ENCODE data around the gene PXN. TPM values are rescaled to one million over a fixed set of nuclear protein-coding genes. Genes with fewer than 3 reads are reported as not detected.

PXN gene
- total RNA-seq, 2 experiments from 2014 or later, result 74.0 to 75.0 TPM

DNA sequence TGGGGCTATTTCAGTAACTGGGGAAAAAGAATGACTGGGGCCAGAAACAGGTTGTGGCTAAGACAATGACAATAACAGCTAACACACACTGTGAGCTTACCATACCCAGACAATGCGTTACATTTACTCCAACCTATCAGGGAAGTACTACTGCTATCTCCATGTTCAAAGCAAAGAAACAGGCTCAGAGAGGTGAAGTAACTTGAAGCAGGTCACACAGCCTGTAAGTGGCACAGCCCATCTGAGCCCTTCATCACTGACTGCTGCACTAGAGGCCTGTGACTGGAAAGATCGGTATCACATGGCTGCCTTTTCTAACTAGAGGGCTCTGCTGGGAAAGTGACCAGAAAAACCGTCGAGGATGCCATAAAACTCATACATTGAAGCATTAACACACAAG is 78.9 kb downstream of the PXN start:
- H3K4me1 Mint-ChIP-seq (ENCODE audit: low read depth), result peaks cover 12% of the 10 kb centered on the region
- peaks cover 48% of the 10 kb centered on the region for H3K36me3 Mint-ChIP-seq
- ChIA-PET POLR2A (no interaction called here), CTCF (no interaction called here)
- intact Hi-C loops (cut with micrococcal nuclease), result no loop called here
- no peak overlapping the region for H3K27ac Mint-ChIP-seq
- H3K9me3 Mint-ChIP-seq, result no peaks in the 10 kb centered on the region
- no peak overlapping the region for H3K4me3 Mint-ChIP-seq
- no peak for DNase-seq
- H3K27me3 Mint-ChIP-seq, result no peaks in the 10 kb centered on the region

DNA sequence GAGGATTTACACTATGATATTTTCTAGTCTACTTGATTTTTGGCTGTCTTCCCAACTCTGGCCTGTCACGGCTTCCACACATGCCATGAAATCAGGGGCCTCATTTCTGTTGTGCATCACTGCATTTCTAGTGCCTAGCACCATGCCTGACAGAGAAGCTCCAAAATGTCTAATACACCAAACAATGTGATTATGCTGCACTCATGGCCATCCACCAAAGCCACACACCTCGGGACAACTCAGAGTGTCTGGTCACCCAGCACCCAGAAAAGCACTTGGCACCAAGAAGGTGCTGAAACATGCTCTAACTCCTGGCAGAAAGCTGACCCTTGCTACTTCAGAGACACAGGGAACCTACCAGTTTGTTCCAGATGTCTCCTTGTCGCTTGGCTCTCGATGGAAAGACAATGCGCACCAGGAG is 82.3 kb downstream of the PXN start:
- Mint-ChIP-seq H3K4me1 (ENCODE audit: low read depth) (peaks cover 8% of the 10 kb centered on the region), H3K36me3 (peaks cover 53% of the 10 kb centered on the region), H3K27me3 (no peaks in the 10 kb centered on the region), H3K4me3 (no peak overlapping the region), H3K27ac (no peak overlapping the region), H3K9me3 (no peaks in the 10 kb centered on the region)
- ChIA-PET CTCF (no interaction called here), POLR2A (no interaction called here)
- no peak for DNase-seq
- intact Hi-C loops (cut with micrococcal nuclease), result no loop called here

DNA sequence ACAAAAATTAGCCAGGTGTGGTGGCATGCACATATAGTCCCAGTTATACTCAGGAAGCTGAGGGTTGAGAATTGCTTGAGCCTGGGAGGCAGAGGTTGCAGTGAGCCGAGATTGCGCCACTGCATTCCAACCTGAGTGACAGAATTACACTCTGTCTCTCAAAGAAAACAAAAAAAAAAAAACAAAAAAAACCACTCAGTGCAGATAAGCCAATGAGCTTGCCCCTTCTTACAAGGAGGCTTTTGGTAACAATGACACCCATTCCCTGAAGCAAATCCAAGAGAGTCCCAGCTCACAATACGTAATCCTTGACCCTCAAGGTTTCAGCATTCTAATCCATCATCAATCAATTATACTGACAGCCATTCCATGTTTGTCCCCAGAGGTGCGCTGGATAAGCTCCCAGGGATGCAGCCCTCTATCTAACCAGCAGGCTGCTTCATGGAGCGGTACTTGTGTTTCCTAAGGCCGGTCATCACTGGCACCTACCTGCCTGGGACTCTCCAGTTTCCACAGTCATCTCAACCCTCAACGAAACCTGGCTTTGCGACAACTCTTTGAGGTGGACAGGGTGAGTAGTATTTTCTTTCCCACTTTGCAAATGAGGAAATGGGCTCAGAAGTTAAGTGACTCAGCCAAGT is 83.4 kb downstream of the PXN start:
- H3K36me3 Mint-ChIP-seq, result peaks cover 59% of the 10 kb centered on the region
- H3K4me3 Mint-ChIP-seq, result no peak overlapping the region
- POLR2A ChIA-PET, result no interaction called here
- no peaks in the 10 kb centered on the region for H3K9me3 Mint-ChIP-seq
- no peak for DNase-seq
- H3K27me3 Mint-ChIP-seq, result no peaks in the 10 kb centered on the region
- intact Hi-C loops (cut with micrococcal nuclease), result no loop called here
- H3K4me1 Mint-ChIP-seq (ENCODE audit: low read depth), result peaks cover 8% of the 10 kb centered on the region
- H3K27ac Mint-ChIP-seq, result no peak overlapping the region
- CTCF ChIA-PET, result no interaction called here

DNA sequence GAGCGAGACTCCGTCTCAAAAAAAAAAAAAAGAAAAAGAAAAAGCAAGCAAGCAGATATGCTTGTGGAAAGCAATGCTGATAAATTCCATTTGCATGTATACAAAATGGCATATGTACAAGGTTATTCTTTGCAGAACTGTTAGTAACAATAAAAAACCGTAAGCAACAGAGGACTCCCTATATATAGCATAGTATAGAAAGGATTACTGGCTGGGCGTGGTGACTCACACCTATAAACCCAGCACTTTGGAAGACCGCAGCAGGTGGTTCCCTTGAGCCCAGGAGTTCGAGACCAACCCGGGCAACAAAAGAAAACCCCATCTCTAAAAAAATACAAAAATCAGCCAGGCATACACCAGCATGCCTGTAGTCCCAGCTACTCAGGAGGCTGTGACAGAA is 84.6 kb downstream of the PXN start:
- H3K4me3 Mint-ChIP-seq, result no peak overlapping the region
- ChIA-PET POLR2A (no interaction called here), CTCF (no interaction called here)
- H3K4me1 Mint-ChIP-seq (ENCODE audit: low read depth), result no peaks in the 10 kb centered on the region
- peaks cover 60% of the 10 kb centered on the region for H3K36me3 Mint-ChIP-seq
- H3K9me3 Mint-ChIP-seq, result no peaks in the 10 kb centered on the region
- no peaks in the 10 kb centered on the region for H3K27me3 Mint-ChIP-seq
- DNase-seq, result no peak
- intact Hi-C loops (cut with micrococcal nuclease), result no loop called here
- no peak overlapping the region for H3K27ac Mint-ChIP-seq

DNA sequence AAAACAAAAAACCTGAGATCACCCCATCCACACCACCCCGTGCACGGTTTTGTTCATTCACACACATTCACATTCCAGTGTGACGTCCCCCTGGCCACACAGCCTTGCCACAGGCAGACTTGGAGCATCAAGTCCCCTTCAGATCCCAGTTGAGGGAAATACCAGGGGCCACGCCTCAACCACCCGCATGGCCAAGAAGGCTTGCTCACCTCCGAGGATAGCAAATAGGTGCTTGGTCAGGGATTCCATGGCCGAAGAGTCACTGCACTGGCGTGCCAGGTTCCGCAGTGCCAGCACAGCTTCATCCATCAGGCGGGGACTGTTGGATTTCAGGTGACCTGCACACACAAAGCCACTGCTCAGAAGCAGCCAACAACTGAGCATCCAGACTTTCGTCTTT is 90.0 kb downstream of the PXN start:
- ChIA-PET POLR2A (no interaction called here), CTCF (no interaction called here)
- H3K4me1 Mint-ChIP-seq (ENCODE audit: low read depth), result no peaks in the 10 kb centered on the region
- intact Hi-C loops (cut with micrococcal nuclease), result no loop called here
- H3K27ac Mint-ChIP-seq, result no peak overlapping the region
- H3K36me3 Mint-ChIP-seq, result peaks cover 62% of the 10 kb centered on the region
- DNase-seq, result no peak
- H3K4me3 Mint-ChIP-seq, result no peak overlapping the region
- no peaks in the 10 kb centered on the region for H3K27me3 Mint-ChIP-seq
- no peaks in the 10 kb centered on the region for H3K9me3 Mint-ChIP-seq

DNA sequence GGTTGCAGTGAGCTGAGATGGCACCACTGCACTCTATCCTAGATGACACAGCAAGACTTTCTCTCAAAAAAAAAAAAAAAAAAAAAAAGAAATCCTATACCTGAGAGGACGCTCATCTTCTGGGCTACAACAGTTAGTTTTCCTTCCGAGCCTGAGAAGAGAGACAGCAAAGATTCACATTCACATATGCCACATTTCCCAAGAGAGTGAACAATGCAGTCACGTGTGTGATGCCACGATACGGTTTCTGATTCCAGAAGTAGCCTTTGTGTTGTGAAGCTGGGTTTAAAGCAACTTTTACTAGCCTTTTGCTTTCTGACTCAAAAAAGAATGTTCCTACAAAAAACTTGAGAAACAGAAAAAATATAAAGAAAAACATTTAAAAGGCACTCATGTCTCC is 90.5 kb downstream of the PXN start:
- Mint-ChIP-seq H3K4me1 (ENCODE audit: low read depth) (no peaks in the 10 kb centered on the region), H3K36me3 (peaks cover 65% of the 10 kb centered on the region), H3K9me3 (no peaks in the 10 kb centered on the region), H3K27ac (no peak overlapping the region), H3K27me3 (no peaks in the 10 kb centered on the region), H3K4me3 (no peak overlapping the region)
- DNase-seq, result no peak
- intact Hi-C loops (cut with micrococcal nuclease), result no loop called here
- ChIA-PET POLR2A (no interaction called here), CTCF (no interaction called here)

DNA sequence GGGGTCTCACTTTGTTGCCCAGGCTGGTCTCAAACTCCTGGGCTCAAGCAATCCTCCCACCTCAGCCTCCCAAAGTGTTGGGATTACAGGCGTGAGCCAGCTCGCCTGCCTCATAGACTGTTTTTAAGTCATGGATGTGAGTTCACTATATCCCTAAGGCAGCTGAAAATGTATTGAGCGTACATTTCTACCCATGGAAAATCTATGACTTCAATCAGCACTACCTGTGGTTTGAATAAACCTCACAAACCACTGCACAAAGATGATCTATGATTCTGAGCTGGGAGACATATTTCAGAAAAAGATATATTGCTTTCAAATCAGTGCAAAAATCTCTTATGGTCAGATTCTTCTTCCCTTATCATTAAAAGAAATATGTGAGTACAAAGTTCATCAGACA is 93.5 kb downstream of the PXN start:
- H3K9me3 Mint-ChIP-seq, result no peaks in the 10 kb centered on the region
- H3K36me3 Mint-ChIP-seq, result peaks cover 54% of the 10 kb centered on the region
- no peak overlapping the region for H3K4me3 Mint-ChIP-seq
- H3K27me3 Mint-ChIP-seq, result no peaks in the 10 kb centered on the region
- POLR2A ChIA-PET, result interaction anchor here (0.5 to 0.8 kb wide), 3 partner anchors 24 to 29 kb away, joined by 3 to 5 read pairs (median 3); partner anchors contain the start of gene RPLP0
- H3K27ac Mint-ChIP-seq, result no peak overlapping the region
- CTCF ChIA-PET, result no interaction called here
- no peak for DNase-seq
- intact Hi-C loops (cut with micrococcal nuclease), result no loop called here
- H3K4me1 Mint-ChIP-seq (ENCODE audit: low read depth), result no peaks in the 10 kb centered on the region

DNA sequence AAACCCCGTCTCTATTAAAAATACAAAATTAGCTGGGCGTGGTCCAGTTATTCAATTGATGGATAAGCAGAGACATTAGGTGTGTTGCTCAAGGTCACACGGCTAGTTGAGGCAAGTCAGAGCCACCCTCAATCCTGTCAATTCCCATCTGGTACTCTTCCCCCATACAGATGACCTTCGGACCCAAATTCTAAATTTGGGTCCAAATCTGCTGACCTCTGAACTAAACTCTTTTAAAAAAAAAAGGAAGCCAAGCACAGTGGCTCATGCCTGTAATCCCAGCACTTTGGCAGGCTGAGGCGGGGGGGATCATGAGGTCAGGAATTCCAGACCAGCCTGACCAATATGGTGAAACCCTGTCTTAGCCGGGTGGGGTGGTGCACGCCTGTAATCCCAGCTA is 94.9 kb downstream of the PXN start:
- no peaks in the 10 kb centered on the region for H3K4me1 Mint-ChIP-seq (ENCODE audit: low read depth)
- POLR2A ChIA-PET, result no interaction called here
- no peak overlapping the region for H3K4me3 Mint-ChIP-seq
- DNase-seq, result no peak
- CTCF ChIA-PET, result interaction anchor here (0.9 kb wide), 1 partner anchor 31 kb away, joined by 3 read pairs; no protein-coding TSS in a partner anchor
- peaks cover 42% of the 10 kb centered on the region for H3K36me3 Mint-ChIP-seq
- no peaks in the 10 kb centered on the region for H3K9me3 Mint-ChIP-seq
- H3K27me3 Mint-ChIP-seq, result no peaks in the 10 kb centered on the region
- intact Hi-C loops (cut with micrococcal nuclease), result no loop called here
- no peak overlapping the region for H3K27ac Mint-ChIP-seq

DNA sequence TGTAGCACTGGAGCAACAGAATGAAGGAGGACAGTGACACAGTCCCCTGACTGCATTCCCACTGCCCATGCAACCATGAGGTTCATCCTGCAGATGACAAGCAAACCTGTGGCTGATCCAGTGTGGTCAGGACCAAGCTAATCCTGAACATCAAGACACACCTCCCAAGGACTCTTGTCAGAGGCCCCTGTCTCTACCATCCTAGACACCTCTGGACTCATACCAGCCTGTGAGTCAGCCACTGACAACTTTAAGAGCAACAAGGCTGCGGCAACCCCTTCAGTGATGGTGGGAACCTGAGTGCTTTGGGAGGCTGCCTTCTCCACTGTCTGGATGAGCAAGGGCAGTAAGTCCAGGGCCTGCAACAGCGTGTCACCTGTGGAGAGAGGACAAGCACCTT is 95.6 kb downstream of the PXN start:
- H3K4me3 Mint-ChIP-seq, result no peak overlapping the region
- DNase-seq, result no peak
- H3K36me3 Mint-ChIP-seq, result peaks cover 37% of the 10 kb centered on the region
- H3K9me3 Mint-ChIP-seq, result no peaks in the 10 kb centered on the region
- POLR2A ChIA-PET, result no interaction called here
- no peaks in the 10 kb centered on the region for H3K4me1 Mint-ChIP-seq (ENCODE audit: low read depth)
- CTCF ChIA-PET, result interaction anchor here (0.9 kb wide), 1 partner anchor 32 kb away, joined by 3 read pairs; no protein-coding TSS in a partner anchor
- H3K27ac Mint-ChIP-seq, result no peak overlapping the region
- intact Hi-C loops (cut with micrococcal nuclease), result no loop called here
- H3K27me3 Mint-ChIP-seq, result no peaks in the 10 kb centered on the region

DNA sequence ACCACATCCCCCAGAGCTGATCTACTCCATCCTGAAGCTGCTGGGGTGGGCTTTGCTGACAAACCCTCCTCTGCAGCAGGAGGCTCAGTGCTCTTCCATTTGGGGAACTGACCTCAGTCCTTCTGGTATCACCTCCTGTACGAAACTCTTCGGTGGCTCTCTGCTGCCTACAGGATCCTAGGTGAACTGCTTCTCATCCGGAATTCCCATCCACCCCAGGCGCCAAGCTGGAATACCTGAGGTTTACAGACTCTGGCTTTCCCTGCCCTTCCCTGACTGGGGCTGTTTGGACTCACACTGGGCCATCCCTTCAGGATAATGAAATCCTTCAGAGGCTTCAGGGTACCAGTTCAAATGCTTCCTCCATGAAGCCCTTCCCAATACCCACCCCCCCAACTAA is 97.2 kb downstream of the PXN start:
- H3K27me3 Mint-ChIP-seq, result no peaks in the 10 kb centered on the region
- H3K27ac Mint-ChIP-seq, result no peak overlapping the region
- no peak overlapping the region for H3K4me3 Mint-ChIP-seq
- intact Hi-C loops (cut with micrococcal nuclease), result no loop called here
- POLR2A ChIA-PET, result interaction anchor here (1.6 kb wide), 1 partner anchor 28 kb away, joined by 6 read pairs; no protein-coding TSS in a partner anchor
- no peak for DNase-seq
- peaks cover 33% of the 10 kb centered on the region for H3K36me3 Mint-ChIP-seq
- H3K9me3 Mint-ChIP-seq, result no peaks in the 10 kb centered on the region
- CTCF ChIA-PET, result no interaction called here
- no peaks in the 10 kb centered on the region for H3K4me1 Mint-ChIP-seq (ENCODE audit: low read depth)

DNA sequence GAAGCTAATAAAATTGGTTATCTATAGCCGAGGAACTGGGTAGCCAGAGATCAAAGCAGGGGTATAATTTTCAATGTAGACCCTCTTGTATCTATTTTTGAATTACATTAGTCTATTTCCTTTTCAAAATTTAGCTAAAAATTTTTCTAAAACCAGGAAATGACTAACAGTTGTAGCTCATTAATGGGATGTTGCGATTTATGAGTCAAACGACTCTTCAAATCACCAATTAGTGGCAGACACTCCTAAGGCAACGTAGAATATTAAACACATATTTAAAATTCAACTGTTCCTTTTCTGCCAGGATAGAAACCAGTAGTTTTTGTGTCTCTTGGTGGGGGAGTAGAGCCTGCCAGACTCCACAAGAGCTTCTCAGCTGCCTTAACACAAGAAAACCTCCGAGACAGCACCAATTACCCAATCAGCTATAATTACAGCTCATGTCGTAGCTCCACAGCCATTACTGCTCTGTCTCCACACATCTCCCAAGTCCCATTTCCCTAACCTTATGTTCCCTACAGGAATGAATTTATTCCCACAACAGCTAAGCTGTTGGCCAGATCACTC is 97.9 kb downstream of the PXN start:
- intact Hi-C loops (cut with micrococcal nuclease), result no loop called here
- no peaks in the 10 kb centered on the region for H3K27me3 Mint-ChIP-seq
- H3K27ac Mint-ChIP-seq, result no peak overlapping the region
- H3K4me1 Mint-ChIP-seq (ENCODE audit: low read depth), result no peaks in the 10 kb centered on the region
- ChIA-PET CTCF (no interaction called here), POLR2A (interaction anchor here (1.6 kb wide), 1 partner anchor 28 kb away, joined by 6 read pairs; no protein-coding TSS in a partner anchor)
- peaks cover 32% of the 10 kb centered on the region for H3K36me3 Mint-ChIP-seq
- H3K9me3 Mint-ChIP-seq, result no peaks in the 10 kb centered on the region
- no peak for DNase-seq
- no peak overlapping the region for H3K4me3 Mint-ChIP-seq

DNA sequence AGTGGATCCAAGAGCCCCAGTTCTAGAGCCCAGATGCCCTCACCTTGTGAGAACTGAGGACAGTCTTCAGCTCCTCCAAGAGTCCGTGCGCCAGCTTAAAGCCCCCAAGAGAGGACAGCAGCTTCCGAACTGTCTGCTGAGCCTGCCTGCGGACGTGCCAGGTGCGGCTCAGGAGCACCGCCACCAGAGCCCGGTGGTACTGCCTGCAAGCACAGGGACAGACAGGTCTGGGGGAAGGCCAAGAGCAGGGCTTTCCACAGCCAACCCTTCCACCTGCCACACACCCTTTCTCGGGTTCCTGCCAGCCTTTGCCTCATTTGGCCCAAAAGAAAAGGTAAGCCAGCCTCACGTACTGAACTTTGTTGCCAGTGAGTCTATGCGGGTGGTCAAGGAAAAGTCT is 101.2 kb downstream of the PXN start:
- no peaks in the 10 kb centered on the region for H3K27me3 Mint-ChIP-seq
- DNase-seq, result no peak
- no peak overlapping the region for H3K4me3 Mint-ChIP-seq
- H3K4me1 Mint-ChIP-seq (ENCODE audit: low read depth), result no peaks in the 10 kb centered on the region
- H3K9me3 Mint-ChIP-seq, result no peaks in the 10 kb centered on the region
- H3K27ac Mint-ChIP-seq, result no peak overlapping the region
- intact Hi-C loops (cut with micrococcal nuclease), result no loop called here
- POLR2A ChIA-PET, result interaction anchor here (1.1 kb wide), 1 partner anchor 128 kb away, joined by 3 read pairs; the partner anchor contains the start of genes RNU4-1 and RNU4-2
- H3K36me3 Mint-ChIP-seq, result peaks cover 43% of the 10 kb centered on the region
- CTCF ChIA-PET, result no interaction called here

DNA sequence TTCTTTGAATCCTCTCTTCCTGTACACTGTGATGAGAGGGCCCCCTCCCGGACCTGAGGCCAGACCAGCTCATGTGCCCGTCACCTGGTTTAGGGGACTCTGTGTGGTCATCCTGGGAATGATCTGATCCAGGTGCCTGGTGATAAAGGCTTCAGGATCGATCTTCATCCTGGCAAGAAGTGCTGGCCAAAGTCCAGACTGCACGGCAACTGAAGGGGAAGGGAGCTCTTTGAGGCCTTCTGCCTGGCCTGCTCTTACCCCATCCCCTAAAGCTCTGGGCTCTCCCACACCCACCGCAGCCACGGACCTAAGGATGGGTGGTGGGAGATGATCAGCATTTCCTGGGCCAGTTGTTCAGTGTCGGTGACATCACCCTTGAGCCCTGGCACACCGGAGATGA is 102.8 kb downstream of the PXN start:
- Mint-ChIP-seq H3K27ac (no peak overlapping the region), H3K4me1 (ENCODE audit: low read depth) (no peaks in the 10 kb centered on the region), H3K27me3 (no peaks in the 10 kb centered on the region), H3K36me3 (peaks cover 42% of the 10 kb centered on the region), H3K4me3 (no peak overlapping the region), H3K9me3 (no peaks in the 10 kb centered on the region)
- POLR2A ChIA-PET, result no interaction called here
- DNase-seq, result no peak
- CTCF ChIA-PET, result interaction anchor here (0.5 kb wide), 1 partner anchor 9 kb away, joined by 4 read pairs; no protein-coding TSS in a partner anchor
- intact Hi-C loops (cut with micrococcal nuclease), result no loop called here

Measured in activated CD4-positive, alpha-beta memory T cell treated with anti-CD3 and anti-CD28 coated beads for 36 hours (primary cell).